NCI-H2227 treated with DMSO at 0.1 percent for 48 hours (cell line): ENCODE measurements around the gene FAM156A.
"Not testable (repeated sequence)": the region's sequence is repeated elsewhere in the genome, so short reads cannot be mapped to it uniquely, and the experiment has no call there.

ENCODE experiments used
- DNase-seq: peaks from one replicate; lab custom pipeline; 2025; lab: John Stamatoyannopoulos, UW

Gene FAM156A

GRCh38 chrX:52905531-52905930, 52.8 kb downstream of the FAM156A start:
- not testable (repeated sequence) for DNase-seq
